HG03439 (cell line): ENCODE data around the gene DDHD1.

Source experiments
- ATAC-seq: cut with Tn5 transposase; IDR thresholded peaks from one replicate; pipeline ENCODE4 v1.9.1; 2021; ENCODE audit warnings: mild to moderate bottlenecking, moderate library complexity; ENCODE audit not compliant: unreplicated experiment

DDHD1 gene

GRCh38 chr14:53035336-53036210, 117.5 kb downstream of the DDHD1 start:
- ATAC-seq: no peak

GRCh38 chr14:53034688-53035230, 118.4 kb downstream of the DDHD1 start:
- ATAC-seq: no peak

- no peak for ATAC-seq
These were observed 119.1 kb downstream of the DDHD1 start for GRCh38 chr14:53034036-53034435.

- ATAC-seq: no peak
These were observed 120.2 kb downstream of the DDHD1 start for GRCh38 chr14:53032838-53033390.

GRCh38 chr14:53032161-53032803, 120.8 kb downstream of the DDHD1 start:
- ATAC-seq: no peak

- no peak for ATAC-seq
These were observed 125.6 kb downstream of the DDHD1 start for GRCh38 chr14:53027562-53027961.

GRCh38 chr14:53027041-53027440, 126.1 kb downstream of the DDHD1 start:
- ATAC-seq: no peak

- ATAC-seq: no peak
These were observed 129.8 kb downstream of the DDHD1 start for GRCh38 chr14:53023325-53023724.

- no peak for ATAC-seq
These were observed 130.5 kb downstream of the DDHD1 start for GRCh38 chr14:53022593-53022992.

- ATAC-seq: no peak
These were observed 132.8 kb downstream of the DDHD1 start for GRCh38 chr14:53020193-53020932.

GRCh38 chr14:53019406-53019805, 133.7 kb downstream of the DDHD1 start:
- ATAC-seq: no peak

GRCh38 chr14:53017837-53018236, 135.3 kb downstream of the DDHD1 start:
- ATAC-seq: no peak

- ATAC-seq: no peak
These were observed 136.2 kb downstream of the DDHD1 start for GRCh38 chr14:53016919-53017318.

GRCh38 chr14:53016491-53016890, 136.6 kb downstream of the DDHD1 start:
- no peak for ATAC-seq

GRCh38 chr14:53011053-53011462, 142.1 kb downstream of the DDHD1 start:
- no peak for ATAC-seq

- no peak for ATAC-seq
These were observed 142.7 kb downstream of the DDHD1 start for GRCh38 chr14:53010193-53011040.

- no peak for ATAC-seq
These were observed 146.1 kb downstream of the DDHD1 start for GRCh38 chr14:53006931-53007562.

- ATAC-seq: no peak
These were observed 148.1 kb downstream of the DDHD1 start for GRCh38 chr14:53004976-53005375.

GRCh38 chr14:53003776-53004175, 149.3 kb downstream of the DDHD1 start:
- no peak for ATAC-seq

GRCh38 chr14:53002576-53002975, 150.5 kb downstream of the DDHD1 start:
- ATAC-seq: no peak
